CD14-positive monocyte (primary cell): ENCODE results near the gene ATP1B3. TPM values are rescaled to one million over a fixed set of nuclear protein-coding genes. Genes with fewer than 3 reads are reported as not detected.
A peak's percentile ranks its signal among the peaks of the same experiment; 100 is the strongest.

Source experiments
- DNase-seq, 3 donors: peaks; one replicate each; pipeline ENCODE4 v3.0.0-alpha.2; 2011 to 2022
- H2AFZ ChIP-seq: 2 replicates; pipeline ENCODE4 v1.6.0; 2012; ENCODE audit warnings: mild to moderate bottlenecking, low read depth, low read length, inconsistent platforms; ENCODE audit not compliant: insufficient read depth, poor library complexity, severe bottlenecking
- H3K27ac ChIP-seq, 2 donors: 1 replicate in 1 of 2; 2 replicates in 1 of 2; pipeline ENCODE4 v1.5.1; 2012 to 2013; ENCODE audit warnings: low read length in 2 of 2, control low read depth in 1 of 2, inconsistent platforms in 1 of 2, low read depth in 1 of 2, mild to moderate bottlenecking in 1 of 2
- H3K27me3 ChIP-seq, 2 donors: one replicate each; pipeline versions ENCODE4 v1.6.0 to v1.6.1; 2011 to 2013; ENCODE audit warnings: low read length in 2 of 2; ENCODE audit not compliant: control insufficient read depth in 2 of 2, insufficient read depth in 2 of 2
- H3K36me3 ChIP-seq, 2 donors: replicated peaks in 1 of 2; 1 replicate in 1 of 2; 2 replicates in 1 of 2; pipeline versions ENCODE4 v1.5.1 to v1.6.1; 2012 to 2013; ENCODE audit warnings: low read length in 2 of 2, control low read depth in 1 of 2, inconsistent platforms in 1 of 2, mild to moderate bottlenecking in 1 of 2; ENCODE audit not compliant: insufficient read depth in 2 of 2, control insufficient read depth in 1 of 2
- H3K4me1 ChIP-seq, 2 donors: 1 replicate in 1 of 2; 2 replicates in 1 of 2; pipeline versions ENCODE4 v1.5.1 to v1.6.1; 2012 to 2013; ENCODE audit warnings: low read length in 2 of 2, control low read depth in 1 of 2, inconsistent platforms in 1 of 2, mild to moderate bottlenecking in 1 of 2, moderate library complexity in 1 of 2; ENCODE audit not compliant: insufficient read depth in 2 of 2, control insufficient read depth in 1 of 2
- H3K4me2 ChIP-seq: replicated peaks from 2 replicates; pipeline ENCODE3; 2012; ENCODE audit warnings: low read length, moderate library complexity, mild to moderate bottlenecking; ENCODE audit not compliant: poor library complexity, severe bottlenecking; ENCODE audit errors: extremely low read depth
- H3K4me3 ChIP-seq, 3 experiments: fragments of 200-600 bp in 1 of 3; sonication (generic) in 1 of 3; replicated peaks in 1 of 3; 1 replicate in 2 of 3; 2 replicates in 1 of 3; pipeline ENCODE4 v1.5.1; 2011 to 2013; ENCODE audit warnings: low read length in 3 of 3, mild to moderate bottlenecking in 3 of 3, control low read depth in 2 of 3, low read depth in 2 of 3, inconsistent platforms in 1 of 3, moderate library complexity in 1 of 3
- H3K79me2 ChIP-seq: 2 replicates; pipeline ENCODE4 v1.6.0; 2012; ENCODE audit warnings: mild to moderate bottlenecking, control low read depth, inconsistent platforms, low read length, moderate library complexity; ENCODE audit not compliant: insufficient read depth
- H3K9ac ChIP-seq: 2 replicates; pipeline ENCODE4 v1.6.0; 2017; ENCODE audit warnings: low read length, mild to moderate bottlenecking; ENCODE audit not compliant: insufficient read depth, poor library complexity, severe bottlenecking
- H3K9me3 ChIP-seq, 2 donors: replicated peaks in 1 of 2; 1 replicate in 1 of 2; 2 replicates in 1 of 2; pipeline versions ENCODE4 v1.5.1 to v1.6.1; 2012 to 2013; ENCODE audit warnings: low read length in 2 of 2, control low read depth in 1 of 2; ENCODE audit not compliant: control insufficient read depth in 1 of 2, insufficient read depth in 1 of 2
- H4K20me1 ChIP-seq: 2 replicates; pipeline ENCODE4 v1.6.0; 2012; ENCODE audit warnings: mild to moderate bottlenecking, low read length, control low read depth, moderate library complexity; ENCODE audit not compliant: insufficient read depth
- H3K27ac Mint-ChIP-seq, 7 donors: one replicate each; pipeline ENCODE4 v1.8.0; 2020; ENCODE audit warnings: mild to moderate bottlenecking in 7 of 7, mixed read lengths in 7 of 7, moderate library complexity in 6 of 7, inconsistent platforms in 2 of 7
- H3K27me3 Mint-ChIP-seq, 3 donors: one replicate each; pipeline ENCODE4 v1.8.0; 2021 to 2022; ENCODE audit warnings: low read depth in 3 of 3, mild to moderate bottlenecking in 3 of 3, mixed read lengths in 3 of 3, moderate library complexity in 3 of 3, inconsistent platforms in 1 of 3
- H3K36me3 Mint-ChIP-seq, 2 donors: one replicate each; pipeline ENCODE4 v1.8.0; 2020; ENCODE audit warnings: mixed read lengths in 2 of 2, inconsistent platforms in 1 of 2, mild to moderate bottlenecking in 1 of 2
- H3K4me1 Mint-ChIP-seq: one replicate; pipeline ENCODE4 v1.8.0; 2020; ENCODE audit warnings: mild to moderate bottlenecking, mixed read lengths
- H3K4me3 Mint-ChIP-seq, 2 donors: one replicate each; pipeline ENCODE4 v1.8.0; 2020; ENCODE audit warnings: mild to moderate bottlenecking in 2 of 2, mixed read lengths in 2 of 2, moderate library complexity in 1 of 2
- H3K9me3 Mint-ChIP-seq, 7 donors: one replicate each; pipeline ENCODE4 v1.8.0; 2020 to 2022; ENCODE audit warnings: mixed read lengths in 7 of 7, mild to moderate bottlenecking in 6 of 7, moderate library complexity in 6 of 7, inconsistent platforms in 2 of 7
- CTCF ChIP-seq: fragments of 200-600 bp; IDR thresholded peaks from one replicate; pipeline ENCODE4 v1.8.0; 2022; ENCODE audit warnings: antibody characterized with exemption, mild to moderate bottlenecking
- WGBS: methylation state at CpG from one replicate; pipeline ENCODE4 v1.1.5; 2013; ENCODE audit warnings: missing lambda C conversion rate; ENCODE audit not compliant: insufficient coverage; 5-methylcytosine and 5-hydroxymethylcytosine counted together
- intact Hi-C, 2 donors: fragments of 100-400 bp; cut with micrococcal nuclease; formaldehyde crosslinking; loops; one replicate each; pipeline versions ENCODE4 v1.15.0 to v1.15.1; 2023
- polyA plus RNA-seq, 3 donors: library from polyadenylated mRNA; depleted of rRNA in 1 of 3; unstranded in 2 of 3; stranded (reverse) in 1 of 3; fragments of 300-500 nt in 2 of 3; fragments of >200 nt in 1 of 3; fragmentation: Illumina TruSeq in 2 of 3; gene quantifications; 1 replicate in 2 of 3; 2 replicates in 1 of 3; pipeline ENCODE4 v1.2.3, GENCODE V29; 2012 to 2021

The ATP1B3 gene
- polyA plus RNA-seq, 3 donors: 90.6 to 208 (median 177) TPM

GRCh38 chr3:141926929-141927328 lies 50.5 kb downstream of the ATP1B3 start:
- Histone ChIP-seq H4K20me1 (no peaks in the 10 kb centered on the region), H3K4me2 (no peak overlapping the region), H3K27ac (no peak overlapping the region), H3K4me3 (no peak overlapping the region), H3K36me3 (peaks cover 17 to 64% of the 10 kb centered on the region in 2 donors), H3K4me1 (no peaks in the 10 kb centered on the region), H3K27me3 (no peaks in the 10 kb centered on the region), H3K9me3 (no peaks in the 10 kb centered on the region), H2AFZ (no peak overlapping the region), H3K79me2 (no peaks in the 10 kb centered on the region), H3K9ac (no peak overlapping the region)
- no peaks in the 10 kb centered on the region for H3K4me1 Mint-ChIP-seq
- H3K27ac Mint-ChIP-seq: no peak overlapping the region
- intact Hi-C loops: no loop called here
- H3K4me3 Mint-ChIP-seq: no peak overlapping the region
- no peak for DNase-seq
- H3K27me3 Mint-ChIP-seq: peaks cover 0 to 2% (median 2%) of the 10 kb centered on the region in 3 donors
- peaks cover 45 to 70% of the 10 kb centered on the region in 2 donors for H3K36me3 Mint-ChIP-seq
- no peak for TF ChIP-seq CTCF
- H3K9me3 Mint-ChIP-seq: peaks cover 0 to 5% (median 0%) of the 10 kb centered on the region in 7 donors
- 80% methylated on average over 3 of the region's 9 CpGs for WGBS

GRCh38 chr3:141928631-141929270 lies 52.3 kb downstream of the ATP1B3 start:
- H4K20me1 ChIP-seq: no peaks in the 10 kb centered on the region
- Mint-ChIP-seq H3K4me1 (no peaks in the 10 kb centered on the region), H3K27ac (peak overlapping the region in 3 of 7 donors; percentile 9 to 59 (median 24)), H3K4me3 (no peak overlapping the region), H3K9me3 (peaks cover 0 to 5% (median 0%) of the 10 kb centered on the region in 7 donors), H3K27me3 (peaks cover 0 to 2% (median 2%) of the 10 kb centered on the region in 3 donors), H3K36me3 (peaks cover 30 to 52% of the 10 kb centered on the region in 2 donors)
- no peak overlapping the region for H3K4me3 ChIP-seq
- DNase-seq: no peak
- no peaks in the 10 kb centered on the region for H3K9me3 ChIP-seq
- no peaks in the 10 kb centered on the region for H3K79me2 ChIP-seq
- H3K36me3 ChIP-seq: peaks cover 9 to 45% of the 10 kb centered on the region in 2 donors
- H3K9ac ChIP-seq: no peak overlapping the region
- no peak for TF ChIP-seq CTCF
- WGBS: 89% methylated on average over 13 of the region's 15 CpGs
- no peaks in the 10 kb centered on the region for H3K27me3 ChIP-seq
- H3K4me1 ChIP-seq: no peaks in the 10 kb centered on the region
- intact Hi-C loops: no loop called here
- no peak overlapping the region for H2AFZ ChIP-seq
- H3K4me2 ChIP-seq: no peak overlapping the region
- H3K27ac ChIP-seq: no peak overlapping the region
